Immature natural killer cell (primary cell): ENCODE data around the gene MEIS2. TPM values are rescaled to one million over a fixed set of nuclear protein-coding genes. Genes with fewer than 3 reads are reported as not detected.
"Not testable (repeated sequence)": the region's sequence is repeated elsewhere in the genome, so short reads cannot be mapped to it uniquely, and the experiment has no call there.

Experiments
- DNase-seq, 3 donors: peaks; one replicate each; pipeline ENCODE4 v3.0.0; 2022; ENCODE audit warnings: mixed read lengths in 1 of 3
- H3K27ac Mint-ChIP-seq, 6 donors: one replicate each; pipeline ENCODE4 v1.8.0; 2020; ENCODE audit warnings: mixed read lengths in 6 of 6, mild to moderate bottlenecking in 5 of 6, inconsistent platforms in 4 of 6, moderate library complexity in 3 of 6
- H3K27me3 Mint-ChIP-seq, 3 donors: one replicate each; pipeline ENCODE4 v1.8.0; 2020 to 2021; ENCODE audit warnings: low read depth in 3 of 3, mild to moderate bottlenecking in 3 of 3, mixed read lengths in 3 of 3, moderate library complexity in 3 of 3, inconsistent platforms in 1 of 3
- H3K36me3 Mint-ChIP-seq, 3 donors: one replicate each; pipeline ENCODE4 v1.8.0; 2020; ENCODE audit warnings: mixed read lengths in 3 of 3, inconsistent platforms in 2 of 3, mild to moderate bottlenecking in 2 of 3
- H3K4me1 Mint-ChIP-seq, 2 donors: one replicate each; pipeline ENCODE4 v1.8.0; 2020; ENCODE audit warnings: inconsistent platforms in 2 of 2, mild to moderate bottlenecking in 2 of 2, mixed read lengths in 2 of 2, moderate library complexity in 1 of 2
- H3K4me3 Mint-ChIP-seq, 5 donors: one replicate each; pipeline ENCODE4 v1.8.0; 2020; ENCODE audit warnings: mild to moderate bottlenecking in 5 of 5, mixed read lengths in 5 of 5, inconsistent platforms in 3 of 5, moderate library complexity in 3 of 5
- H3K9me3 Mint-ChIP-seq, 6 donors: one replicate each; pipeline ENCODE4 v1.8.0; 2020; ENCODE audit warnings: mild to moderate bottlenecking in 6 of 6, mixed read lengths in 6 of 6, inconsistent platforms in 4 of 6, moderate library complexity in 3 of 6
- polyA plus RNA-seq, 3 donors: library from polyadenylated mRNA; unstranded; fragments of 300-500 nt; fragmentation: Illumina TruSeq; gene quantifications; one replicate each; pipeline ENCODE4 v1.2.3, GENCODE V29; 2021

MEIS2 gene
- polyA plus RNA-seq, 3 donors from 2014 or later: not detected

DNA sequence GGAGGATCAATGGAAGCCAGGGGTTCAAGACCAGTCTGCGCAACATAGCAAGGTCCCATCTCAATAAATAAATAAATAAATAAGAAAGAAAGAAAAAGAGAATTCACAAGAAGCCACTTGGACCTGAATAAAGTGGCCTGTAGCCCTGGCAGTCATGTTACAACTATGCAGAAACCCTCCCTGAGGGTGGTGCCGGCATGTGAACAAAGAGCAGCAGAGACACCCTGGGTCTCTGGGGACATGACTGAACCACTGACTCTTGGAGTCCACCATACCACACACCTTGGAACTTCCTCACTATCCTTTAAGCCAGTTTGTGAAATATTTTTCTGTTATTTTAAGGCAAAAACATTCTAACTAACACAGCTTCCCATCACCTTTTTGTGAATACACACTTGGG, 93.0 kb downstream of the MEIS2 start:
- peaks cover 3 to 14% (median 8%) of the 10 kb centered on the region in 6 donors for H3K9me3 Mint-ChIP-seq
- no peak overlapping the region for H3K4me3 Mint-ChIP-seq
- H3K27me3 Mint-ChIP-seq: peaks cover 0 to 2% (median 0%) of the 10 kb centered on the region in 3 donors
- no peak for DNase-seq
- no peaks in the 10 kb centered on the region for H3K36me3 Mint-ChIP-seq
- no peaks in the 10 kb centered on the region for H3K4me1 Mint-ChIP-seq
- H3K27ac Mint-ChIP-seq: no peak overlapping the region

DNA sequence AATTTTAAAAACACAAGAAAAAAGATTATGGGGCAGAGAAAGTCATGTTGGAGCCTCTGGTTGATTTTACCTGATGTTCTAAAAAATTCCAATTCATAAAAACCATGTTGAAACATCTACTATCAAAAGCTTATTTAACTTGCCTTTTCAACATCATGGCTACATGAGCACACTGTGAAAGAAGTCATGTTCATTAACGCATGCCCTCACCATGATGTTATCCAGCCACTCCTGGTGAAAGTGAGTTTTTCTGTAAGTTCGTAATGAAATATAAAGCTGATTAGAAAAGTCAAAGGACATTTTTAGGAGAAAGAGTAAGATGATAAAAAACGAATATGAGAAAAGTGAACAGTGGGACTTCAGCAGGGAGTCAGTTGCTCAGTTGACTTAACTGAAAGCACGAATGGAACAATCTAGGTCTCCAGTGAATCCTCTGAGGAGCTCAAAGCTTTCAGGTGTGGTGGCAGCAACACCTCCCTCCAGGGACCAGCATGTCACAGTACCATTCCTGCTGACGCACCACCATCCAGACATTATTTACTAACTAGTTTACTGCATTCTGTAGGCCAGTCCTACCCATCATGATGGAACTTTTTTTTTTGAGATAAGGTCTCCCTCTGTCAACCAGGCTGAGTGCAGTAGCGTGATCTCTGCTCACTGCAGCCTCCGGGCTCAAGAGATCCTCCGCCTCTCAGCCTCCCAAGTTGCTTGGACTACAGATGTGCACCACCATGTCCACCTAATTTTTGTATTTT, 95.2 kb downstream of the MEIS2 start:
- Mint-ChIP-seq H3K27ac (no peak overlapping the region), H3K4me3 (no peak overlapping the region), H3K27me3 (peaks cover 0 to 2% (median 0%) of the 10 kb centered on the region in 3 donors), H3K36me3 (no peaks in the 10 kb centered on the region), H3K9me3 (peaks cover 0 to 15% (median 8%) of the 10 kb centered on the region in 6 donors), H3K4me1 (no peaks in the 10 kb centered on the region)
- DNase-seq: no peak

GRCh38 chr15:37004373-37004869, 95.9 kb downstream of the MEIS2 start:
- peaks cover 0 to 2% (median 0%) of the 10 kb centered on the region in 3 donors for H3K27me3 Mint-ChIP-seq

GRCh38 chr15:37002041-37002672, 98.2 kb downstream of the MEIS2 start:
- no peak overlapping the region for H3K27ac Mint-ChIP-seq
- H3K36me3 Mint-ChIP-seq: no peaks in the 10 kb centered on the region
- peaks cover 0 to 2% (median 0%) of the 10 kb centered on the region in 3 donors for H3K27me3 Mint-ChIP-seq
- peaks cover 0 to 14% (median 7%) of the 10 kb centered on the region in 6 donors for H3K9me3 Mint-ChIP-seq
- no peak overlapping the region for H3K4me3 Mint-ChIP-seq
- no peak for DNase-seq
- no peaks in the 10 kb centered on the region for H3K4me1 Mint-ChIP-seq

More at GRCh38 chr15:37004373-37004869, 95.9 kb downstream of the MEIS2 start:
- Mint-ChIP-seq H3K36me3 (no peaks in the 10 kb centered on the region), H3K4me1 (no peaks in the 10 kb centered on the region), H3K27ac (no peak overlapping the region), H3K4me3 (no peak overlapping the region), H3K9me3 (peaks cover 0 to 15% (median 8%) of the 10 kb centered on the region in 6 donors)
- DNase-seq: no peak

DNA sequence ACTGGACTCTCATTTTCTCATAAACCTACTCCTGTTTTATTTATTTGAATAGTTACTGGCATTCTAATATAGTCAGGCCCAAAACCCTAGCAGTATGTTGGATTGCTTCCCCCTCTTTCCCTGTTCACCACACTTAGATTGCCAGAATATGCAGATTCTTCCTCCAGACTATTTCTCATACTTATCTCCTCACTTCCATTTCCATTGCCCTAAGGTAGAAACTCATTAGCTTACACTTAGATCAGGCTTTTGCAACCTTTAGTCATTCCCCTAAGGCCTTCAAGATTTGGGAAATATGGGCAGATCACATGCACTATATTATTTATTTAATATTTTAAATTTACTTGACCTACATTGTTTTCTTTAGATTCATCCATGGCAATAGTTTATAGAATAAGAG, 98.9 kb downstream of the MEIS2 start:
- Mint-ChIP-seq H3K9me3 (peaks cover 0 to 14% (median 7%) of the 10 kb centered on the region in 6 donors), H3K4me3 (no peak overlapping the region), H3K36me3 (no peaks in the 10 kb centered on the region), H3K4me1 (no peaks in the 10 kb centered on the region), H3K27me3 (peaks cover 0 to 2% (median 0%) of the 10 kb centered on the region in 3 donors), H3K27ac (no peak overlapping the region)
- DNase-seq: no peak

DNA sequence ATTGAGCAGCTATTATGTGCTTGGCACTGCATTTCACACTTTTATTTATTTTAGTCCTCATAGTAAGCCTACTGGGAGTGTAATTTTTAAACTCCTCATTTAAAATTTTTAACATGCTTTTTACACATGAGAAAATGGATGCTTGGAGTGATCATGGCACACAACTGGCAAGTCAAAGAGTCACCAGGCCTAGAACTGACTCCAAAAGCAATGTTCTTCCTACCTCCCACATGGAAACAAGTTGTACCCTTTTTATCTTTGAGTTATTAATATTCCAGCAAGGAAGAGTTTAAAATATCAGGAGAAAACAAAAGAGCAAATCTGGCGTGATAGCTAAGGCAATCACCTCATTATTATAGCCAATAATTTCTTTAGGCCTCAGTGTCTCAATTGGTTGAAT, 100.6 kb downstream of the MEIS2 start:
- Mint-ChIP-seq H3K4me3 (no peak overlapping the region), H3K9me3 (peaks cover 5 to 14% (median 8%) of the 10 kb centered on the region in 6 donors), H3K27me3 (peaks cover 0 to 2% (median 0%) of the 10 kb centered on the region in 3 donors), H3K36me3 (no peaks in the 10 kb centered on the region), H3K27ac (no peak overlapping the region), H3K4me1 (no peaks in the 10 kb centered on the region)
- no peak for DNase-seq

DNA sequence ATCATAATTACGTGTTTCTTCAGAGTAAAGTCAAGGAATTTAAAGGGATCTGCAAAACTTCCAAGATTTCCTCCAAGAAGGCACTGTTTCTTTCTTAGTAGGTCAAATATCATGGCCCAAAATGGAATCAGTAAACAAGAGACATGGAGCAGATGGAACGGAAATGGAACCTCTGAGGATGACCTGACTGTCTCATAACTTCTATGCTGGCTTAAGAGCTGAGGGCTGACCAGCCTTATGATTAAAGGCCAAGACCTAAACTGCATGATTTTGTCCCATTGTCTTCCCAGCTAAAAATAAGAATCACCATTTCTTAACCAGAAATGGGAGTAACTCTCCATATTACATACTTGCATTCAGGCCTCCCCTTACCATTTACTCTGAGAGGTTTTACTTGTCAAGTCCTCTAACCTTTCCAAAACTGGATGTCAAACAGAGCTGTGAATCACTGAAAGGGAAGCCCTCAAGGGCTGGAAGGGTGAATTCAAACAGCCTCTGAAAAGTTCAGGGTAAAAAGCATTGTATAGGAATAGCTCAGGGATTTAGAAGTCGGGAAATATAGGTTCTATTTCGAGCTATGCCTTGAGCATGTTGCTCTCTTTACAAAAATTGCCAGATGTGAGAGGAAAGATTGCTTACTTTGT, 103.7 kb downstream of the MEIS2 start:
- Mint-ChIP-seq H3K9me3 (peaks cover 2 to 13% (median 7%) of the 10 kb centered on the region in 6 donors), H3K4me3 (no peak overlapping the region), H3K36me3 (no peaks in the 10 kb centered on the region), H3K27me3 (no peaks in the 10 kb centered on the region), H3K4me1 (no peaks in the 10 kb centered on the region), H3K27ac (no peak overlapping the region)
- no peak for DNase-seq

DNA sequence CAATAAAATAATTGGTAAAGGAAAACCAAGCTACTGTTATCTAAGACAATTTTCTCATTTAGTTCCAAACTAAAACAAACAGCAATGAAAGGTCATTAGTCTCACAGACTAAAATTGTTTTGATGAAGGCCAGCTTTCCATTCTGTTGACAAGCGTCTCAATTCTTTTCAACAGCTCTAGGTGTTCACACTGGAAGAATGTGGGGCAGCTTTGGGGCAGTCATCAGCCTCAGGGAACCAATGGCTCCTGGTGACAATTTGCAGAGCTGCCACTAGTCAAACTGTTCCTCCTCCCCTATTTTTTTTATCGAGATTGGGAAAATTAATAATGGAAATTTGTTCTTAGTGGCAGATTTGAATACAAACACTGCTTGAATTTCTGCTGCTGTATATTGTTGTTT, 104.2 kb downstream of the MEIS2 start:
- Mint-ChIP-seq H3K4me1 (no peaks in the 10 kb centered on the region), H3K27me3 (no peaks in the 10 kb centered on the region), H3K4me3 (no peak overlapping the region), H3K36me3 (no peaks in the 10 kb centered on the region), H3K27ac (no peak overlapping the region), H3K9me3 (peaks cover 4 to 10% (median 5%) of the 10 kb centered on the region in 6 donors)
- no peak for DNase-seq

- no peaks in the 10 kb centered on the region for H3K27me3 Mint-ChIP-seq
- no peak overlapping the region for H3K27ac Mint-ChIP-seq
- peaks cover 4 to 10% (median 4%) of the 10 kb centered on the region in 6 donors for H3K9me3 Mint-ChIP-seq
- H3K4me1 Mint-ChIP-seq: no peaks in the 10 kb centered on the region
- H3K36me3 Mint-ChIP-seq: no peaks in the 10 kb centered on the region
- DNase-seq: no peak
- no peak overlapping the region for H3K4me3 Mint-ChIP-seq
Measured at GRCh38 chr15:36994790-36995189, 105.6 kb downstream of the MEIS2 start.

GRCh38 chr15:36992454-36992853, 107.9 kb downstream of the MEIS2 start:
- H3K9me3 Mint-ChIP-seq: peaks cover 0 to 9% (median 4%) of the 10 kb centered on the region in 6 donors
- H3K36me3 Mint-ChIP-seq: no peaks in the 10 kb centered on the region
- no peak overlapping the region for H3K4me3 Mint-ChIP-seq
- H3K27ac Mint-ChIP-seq: no peak overlapping the region
- no peaks in the 10 kb centered on the region for H3K27me3 Mint-ChIP-seq
- DNase-seq: no peak
- no peaks in the 10 kb centered on the region for H3K4me1 Mint-ChIP-seq

DNA sequence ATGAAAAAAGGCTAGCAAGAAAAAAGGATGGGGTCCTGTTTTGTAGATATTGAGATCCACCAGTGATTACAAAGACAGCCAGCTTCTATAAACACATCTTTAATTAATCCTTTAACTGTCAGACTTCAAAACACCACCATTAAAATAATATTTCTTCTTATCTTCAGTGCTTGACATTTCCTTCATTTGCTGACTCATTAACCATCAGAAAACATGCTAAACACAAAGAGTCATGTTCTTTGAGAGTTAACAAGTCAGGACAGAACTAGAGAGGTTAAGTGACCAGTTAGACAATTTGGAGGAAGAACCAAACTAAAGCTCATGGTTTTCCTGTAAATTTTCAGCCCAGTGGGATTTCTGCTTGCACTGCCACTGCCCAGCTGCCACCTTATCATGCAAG, 111.4 kb downstream of the MEIS2 start:
- Mint-ChIP-seq H3K27me3 (no peaks in the 10 kb centered on the region), H3K4me3 (no peak overlapping the region), H3K27ac (no peak overlapping the region), H3K4me1 (no peaks in the 10 kb centered on the region), H3K9me3 (peaks cover 5 to 28% (median 16%) of the 10 kb centered on the region in 6 donors), H3K36me3 (no peaks in the 10 kb centered on the region)
- no peak for DNase-seq

- peaks cover 8 to 44% (median 21%) of the 10 kb centered on the region in 6 donors for H3K9me3 Mint-ChIP-seq
- no peak overlapping the region for H3K27ac Mint-ChIP-seq
- no peak overlapping the region for H3K4me3 Mint-ChIP-seq
- H3K27me3 Mint-ChIP-seq: no peaks in the 10 kb centered on the region
- no peak for DNase-seq
- H3K4me1 Mint-ChIP-seq: no peaks in the 10 kb centered on the region
- H3K36me3 Mint-ChIP-seq: no peaks in the 10 kb centered on the region
Measured at GRCh38 chr15:36982430-36982829, 117.9 kb downstream of the MEIS2 start.

- not testable (repeated sequence) for H3K4me3 Mint-ChIP-seq, H3K27me3 Mint-ChIP-seq, H3K4me1 Mint-ChIP-seq
Measured at GRCh38 chr15:36980281-36980680, 120.1 kb downstream of the MEIS2 start.

DNA sequence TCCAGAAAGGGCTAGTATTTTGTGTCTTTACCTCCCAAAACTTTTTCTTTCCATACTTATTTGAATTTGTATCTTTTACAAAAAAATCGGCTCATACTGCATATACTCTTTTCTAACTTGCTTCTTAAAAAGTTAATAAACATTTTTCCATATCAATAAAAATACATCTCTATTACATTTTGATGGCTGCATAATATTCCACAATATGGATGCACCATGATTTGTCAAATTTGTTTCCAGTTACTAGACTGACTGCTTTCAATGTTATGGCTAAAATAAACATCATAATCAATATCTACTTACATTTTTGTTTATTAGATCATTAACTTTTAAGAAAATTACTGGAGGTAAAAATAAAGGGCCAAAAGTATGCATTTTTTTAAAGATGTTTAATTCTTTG, 121.7 kb downstream of the MEIS2 start:
- no peak overlapping the region for H3K4me3 Mint-ChIP-seq
- no peaks in the 10 kb centered on the region for H3K4me1 Mint-ChIP-seq
- H3K36me3 Mint-ChIP-seq: no peaks in the 10 kb centered on the region
- no peak overlapping the region for H3K27ac Mint-ChIP-seq
- peaks cover 1 to 25% (median 6%) of the 10 kb centered on the region in 6 donors for H3K9me3 Mint-ChIP-seq
- H3K27me3 Mint-ChIP-seq: no peaks in the 10 kb centered on the region
- no peak for DNase-seq

More at GRCh38 chr15:36980281-36980680, 120.1 kb downstream of the MEIS2 start:
- not testable (repeated sequence) for H3K36me3 Mint-ChIP-seq, DNase-seq, H3K27ac Mint-ChIP-seq
- H3K9me3 Mint-ChIP-seq: peaks cover 8 to 33% (median 15%) of the 10 kb centered on the region in 6 donors
